Prostate gland (tissue), 2 donors: Measurements from ENCODE around the gene GPC5.

Experiments used
- CTCF ChIP-seq, 4 experiments: fragments of 200-600 bp in 2 of 4; fragments of 450-650 bp in 2 of 4; sonication (generic) in 2 of 4; IDR thresholded peaks; 1 replicate in 3 of 4; 2 replicates in 1 of 4; pipeline ENCODE4 v1.5.1; 2016 to 2019; ENCODE audit warnings: antibody characterized with exemption in 4 of 4, mild to moderate bottlenecking in 2 of 4, moderate library complexity in 2 of 4
- POLR2A ChIP-seq: fragments of 450-650 bp; IDR thresholded peaks from one replicate; pipeline ENCODE4 v1.6.1; 2016; ENCODE audit warnings: antibody characterized with exemption, mild to moderate bottlenecking

GRCh38 chr13:92717857-92718256 is 1319.4 kb downstream of the GPC5 start:
- no peak for TF ChIP-seq CTCF (IDR thresholded peaks at IDR 0.05)
- TF ChIP-seq POLR2A = no peak
